Thyroid gland (tissue), 4 donors: ENCODE data around the gene IRAK2.

Source experiments
- CTCF ChIP-seq, 6 experiments: fragments of 200-600 bp in 3 of 6; fragments of 450-650 bp in 3 of 6; sonication (generic) in 3 of 6; IDR thresholded peaks; one replicate each; pipeline ENCODE4 v1.5.1; 2016 to 2019; ENCODE audit warnings: antibody characterized with exemption in 6 of 6, mild to moderate bottlenecking in 2 of 6, inconsistent platforms in 1 of 6, moderate library complexity in 1 of 6
- POLR2A ChIP-seq, 2 donors: fragments of 450-650 bp; IDR thresholded peaks; one replicate each; pipeline ENCODE4 v1.6.1; 2017; ENCODE audit warnings: antibody characterized with exemption in 2 of 2, mild to moderate bottlenecking in 2 of 2, moderate library complexity in 1 of 2

- TF ChIP-seq CTCF (IDR thresholded peaks at IDR 0.05), result no peak
- TF ChIP-seq POLR2A (IDR thresholded peaks at IDR 0.05), result no peak
These were observed 124.4 kb downstream of the IRAK2 start for GRCh38 chr3:10289077-10289476.
